Stimulated activated CD8-positive, alpha-beta memory T cell treated with anti-CD3 and anti-CD28 coated beads, Interleukin-15, amount 100 ng/mL, for 48 hours (primary cell): ENCODE results near the gene PPP2R2D.
"Not testable (repeated sequence)": the region's sequence is repeated elsewhere in the genome, so short reads cannot be mapped to it uniquely, and the experiment has no call there.

ENCODE experiments used
- DNase-seq, 2 donors: peaks; one replicate each; pipeline ENCODE4 v3.0.0-alpha.2; 2020; ENCODE audit warnings: low read depth in 2 of 2

PPP2R2D gene

DNA sequence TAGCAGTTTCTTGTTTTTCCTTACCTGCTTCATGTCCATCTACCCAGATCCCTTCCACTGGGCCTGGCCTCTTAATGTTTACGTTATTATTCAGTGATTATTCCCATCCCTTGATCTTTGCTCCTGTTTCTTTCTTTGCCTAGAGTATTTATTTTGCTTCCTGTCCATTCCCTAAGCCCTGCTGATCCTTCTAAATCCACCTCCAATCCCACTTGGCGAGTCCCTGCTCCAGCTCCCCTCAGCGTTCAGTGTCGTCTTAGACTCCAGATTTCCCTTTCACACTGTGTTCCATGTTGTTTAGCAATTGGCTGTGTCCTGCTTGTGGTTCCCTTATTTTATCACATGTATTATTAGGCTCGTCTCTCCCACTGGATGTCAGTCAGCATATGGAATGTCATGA is 7.3 kb downstream of the PPP2R2D start:
- no peak for DNase-seq

DNA sequence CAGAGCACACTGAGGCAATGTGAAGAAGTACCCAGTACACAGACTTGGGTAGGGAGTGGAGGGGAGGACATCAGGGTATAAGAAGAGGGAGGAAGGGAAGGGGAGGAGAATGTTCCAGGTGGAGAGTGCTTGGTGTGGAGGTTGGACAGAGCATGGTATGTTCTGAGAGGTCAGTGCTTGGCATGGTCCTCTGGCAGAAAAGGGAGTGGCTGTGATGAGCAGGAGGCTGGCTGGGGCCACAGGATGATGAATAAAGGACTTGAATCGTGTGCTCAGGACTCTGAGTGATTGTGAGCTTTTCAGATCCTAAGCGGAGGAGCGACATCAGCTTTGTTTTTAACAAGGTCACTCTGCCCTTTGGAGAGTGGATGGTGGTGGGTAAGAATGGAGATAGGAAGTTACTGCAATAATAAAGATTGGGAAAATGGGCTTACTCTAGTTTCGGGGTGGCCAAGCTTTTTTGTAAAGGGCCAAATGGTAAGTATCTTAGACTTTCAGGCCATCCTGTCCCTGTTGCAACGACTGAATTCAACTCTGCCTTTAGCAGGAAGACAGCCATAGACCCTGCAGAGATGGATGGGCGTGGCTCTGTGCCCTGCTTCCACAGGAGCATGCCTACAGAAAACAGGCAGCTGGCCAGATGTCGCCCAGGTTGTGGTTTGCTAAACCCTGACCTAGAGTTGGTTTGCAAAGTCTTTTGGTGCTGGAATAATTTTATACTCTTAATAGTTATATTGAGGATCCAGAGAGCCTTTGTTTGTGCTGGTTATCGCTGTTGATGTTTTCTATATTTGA is 8.4 kb downstream of the PPP2R2D start:
- DNase-seq, result no peak

DNA sequence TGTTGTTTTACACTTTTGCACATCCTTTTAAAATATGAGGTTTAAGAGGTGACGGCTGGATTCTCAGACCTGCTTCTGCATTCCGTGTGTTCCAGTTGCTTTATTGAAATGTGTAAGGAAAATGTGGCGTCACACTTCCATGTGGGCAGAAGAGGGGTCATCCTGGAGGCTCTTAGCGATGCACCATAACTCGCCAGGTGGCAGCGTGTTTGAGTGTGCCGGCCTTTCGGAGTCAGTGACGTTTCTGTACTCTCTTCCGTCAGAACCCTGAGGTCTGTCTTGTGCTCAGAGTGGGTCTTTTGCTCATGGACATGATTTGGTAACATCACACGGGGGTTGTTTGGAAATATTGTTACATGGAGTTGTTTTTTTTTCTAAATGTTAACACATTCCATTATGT is 9.1 kb downstream of the PPP2R2D start:
- no peak for DNase-seq

DNA sequence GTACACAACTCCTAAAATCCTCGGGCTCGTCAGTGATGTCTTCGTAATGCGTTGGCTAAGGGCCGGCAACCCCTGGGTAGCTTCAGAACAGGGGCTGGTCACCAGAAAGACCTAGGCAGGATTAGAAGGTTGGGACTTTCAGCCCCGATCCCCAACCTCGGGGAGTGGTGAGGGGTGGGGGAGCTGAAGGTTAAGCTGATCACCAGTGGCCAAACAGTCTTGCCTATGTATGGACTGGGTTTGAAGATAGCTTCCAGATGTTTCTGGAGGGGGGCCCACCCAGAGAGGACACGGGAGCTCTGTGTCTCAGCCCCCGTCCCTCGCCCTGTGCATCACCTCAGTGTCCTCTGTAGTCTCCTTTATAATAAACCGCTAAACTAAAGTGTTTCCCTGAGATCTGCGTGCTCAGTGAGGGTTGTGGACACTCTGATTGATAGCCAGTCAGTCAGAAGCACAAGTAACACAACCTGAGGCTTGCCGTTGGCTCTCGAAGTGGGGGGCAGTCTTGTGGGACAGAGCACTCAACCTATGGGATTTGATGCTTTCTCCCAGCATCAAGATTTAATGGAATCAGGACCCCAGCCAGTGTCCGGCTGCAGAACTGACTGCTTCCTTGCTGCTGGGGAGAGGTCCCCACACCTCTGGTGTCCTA is 10.0 kb downstream of the PPP2R2D start:
- no peak for DNase-seq

DNA sequence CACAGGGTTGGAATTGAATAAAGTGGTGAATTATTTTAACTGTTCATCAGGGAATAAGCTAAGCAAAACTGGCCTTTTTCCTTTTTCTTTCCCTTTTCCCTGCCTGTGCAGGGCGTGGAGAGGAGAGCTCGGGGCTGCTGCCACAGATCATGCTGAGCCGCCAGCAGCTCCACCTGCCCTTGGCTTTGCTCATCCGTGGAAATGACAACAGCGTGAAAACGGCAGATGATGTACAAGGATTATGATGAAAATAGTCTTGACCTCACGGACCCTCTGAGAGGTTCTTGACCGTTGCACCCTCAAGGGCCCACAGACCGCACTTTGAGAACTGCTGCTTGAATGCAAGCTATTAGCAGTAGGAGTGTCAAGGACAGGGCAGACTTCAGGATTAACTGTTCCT is 10.6 kb downstream of the PPP2R2D start:
- no peak for DNase-seq

DNA sequence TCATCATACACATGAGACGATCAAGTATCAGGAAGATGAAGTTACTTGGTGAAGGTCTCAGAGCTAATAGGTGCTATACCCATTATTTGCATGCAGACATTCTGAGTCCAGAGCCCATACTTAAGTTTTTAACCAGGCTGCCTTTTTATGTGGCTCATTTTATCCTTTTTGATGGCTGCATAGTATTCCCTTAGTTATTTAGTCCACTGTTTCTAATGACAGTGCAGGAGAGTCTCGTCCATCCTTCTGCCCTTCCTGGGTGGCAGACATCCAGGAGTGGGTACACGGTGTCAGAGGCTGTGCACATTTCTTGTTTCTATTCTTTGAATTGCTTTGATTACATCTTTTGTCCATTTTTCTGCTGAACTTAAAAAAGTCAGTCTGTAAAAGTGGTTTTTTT is 11.8 kb downstream of the PPP2R2D start:
- DNase-seq, result no peak

DNA sequence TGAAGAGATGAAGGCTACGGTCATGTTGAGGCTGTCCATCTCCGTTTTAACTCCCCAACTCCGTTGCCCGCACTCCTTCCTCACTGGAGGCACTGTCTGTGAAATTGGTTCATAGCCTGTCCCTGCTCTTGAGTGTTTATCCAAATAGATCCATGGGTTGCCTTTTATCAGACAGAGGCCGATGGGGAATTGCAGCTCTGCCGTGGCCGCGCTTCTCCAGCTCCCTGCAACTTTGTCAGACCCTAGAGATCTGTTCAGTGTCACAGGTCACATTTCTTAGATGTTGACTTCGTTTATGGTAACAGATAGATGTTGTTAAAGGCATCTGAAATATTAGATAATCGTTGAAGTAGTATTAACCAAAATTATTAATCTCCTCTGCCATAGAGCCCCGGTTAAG is 14.7 kb downstream of the PPP2R2D start:
- no peak for DNase-seq

DNA sequence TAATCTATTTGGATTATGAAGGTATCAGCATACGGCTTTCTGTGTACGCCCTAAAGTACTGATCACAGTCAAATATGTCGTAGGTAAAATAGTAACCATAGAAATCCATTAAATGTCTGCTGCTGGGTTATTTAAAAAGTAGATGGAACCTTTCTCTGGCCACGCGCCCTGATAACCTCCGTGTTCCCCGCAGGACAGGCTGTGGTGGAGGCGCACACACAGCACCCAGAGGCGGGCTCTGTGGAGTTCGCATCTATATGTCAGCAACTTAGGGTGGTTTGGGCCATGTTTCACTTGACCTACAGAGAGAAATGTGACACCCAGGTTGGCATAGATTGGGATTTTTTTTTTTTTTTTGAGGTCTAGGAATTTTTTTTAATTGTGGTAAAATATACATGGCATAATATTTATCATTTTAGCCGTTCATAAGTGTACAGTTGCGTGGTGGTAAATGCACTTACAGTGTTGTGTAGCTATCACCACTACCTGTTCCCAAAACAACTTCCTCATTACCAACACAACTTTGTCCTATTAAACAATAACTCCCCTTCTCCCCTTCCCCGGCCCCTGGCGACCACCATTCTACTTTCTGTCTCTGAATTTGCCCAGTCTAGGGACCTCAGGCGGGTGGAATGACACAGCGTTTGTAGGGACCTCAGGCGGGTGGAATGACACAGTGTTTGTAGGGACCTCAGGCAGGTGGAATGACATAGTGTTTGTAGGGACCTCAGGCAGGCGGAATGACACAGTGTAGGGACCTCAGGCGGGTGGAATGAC is 15.4 kb downstream of the PPP2R2D start:
- no peak for DNase-seq

DNA sequence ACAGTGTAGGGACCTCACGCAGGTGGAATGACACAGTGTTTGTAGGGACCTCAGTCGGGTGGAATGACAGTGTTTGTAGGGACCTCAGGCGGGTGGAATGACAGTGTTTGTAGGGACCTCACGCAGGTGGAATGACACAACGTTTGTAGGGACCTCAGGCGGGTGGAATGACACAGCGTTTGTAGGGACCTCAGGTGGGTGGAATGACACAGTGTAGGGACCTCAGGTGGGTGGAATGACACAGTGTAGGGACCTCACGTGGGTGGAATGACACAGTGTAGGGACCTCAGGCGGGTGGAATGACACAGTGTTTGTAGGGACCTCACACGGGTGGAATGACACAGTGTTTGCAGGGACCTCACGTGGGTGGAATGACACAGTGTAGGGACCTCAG is 16.0 kb downstream of the PPP2R2D start:
- DNase-seq, result not testable (repeated sequence)

DNA sequence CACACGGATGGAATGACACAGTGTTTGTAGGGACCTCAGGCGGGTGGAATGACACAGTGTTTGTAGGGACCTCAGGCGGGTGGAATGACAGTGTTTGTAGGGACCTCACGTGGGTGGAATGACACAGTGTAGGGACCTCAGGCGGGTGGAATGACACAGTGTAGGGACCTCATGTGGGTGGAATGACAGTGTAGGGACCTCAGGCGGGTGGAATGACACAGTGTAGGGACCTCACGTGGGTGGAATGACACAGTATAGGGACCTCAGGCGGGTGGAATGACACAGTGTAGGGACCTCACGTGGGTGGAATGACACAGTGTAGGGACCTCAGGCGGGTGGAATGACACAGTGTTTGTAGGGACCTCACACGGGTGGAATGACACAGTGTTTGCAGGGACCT is 16.7 kb downstream of the PPP2R2D start:
- DNase-seq, result not testable (repeated sequence)

DNA sequence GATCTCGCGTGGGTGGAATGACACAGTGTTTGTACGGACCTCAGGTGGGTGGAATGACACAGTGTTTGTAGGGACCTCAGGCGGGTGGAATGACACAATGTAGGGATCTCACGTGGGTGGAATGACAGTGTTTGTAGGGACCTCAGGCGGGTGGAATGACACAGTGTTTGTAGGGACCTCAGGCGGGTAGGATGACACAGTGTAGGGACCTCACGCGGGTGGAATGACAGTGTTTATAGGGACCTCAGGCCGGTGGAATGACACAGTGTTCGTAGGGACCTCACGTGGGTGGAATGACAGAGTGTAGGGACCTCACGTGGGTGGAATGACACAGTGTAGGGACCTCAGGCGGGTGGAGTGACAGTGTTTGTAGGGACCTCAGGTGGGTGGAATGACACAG is 18.7 kb downstream of the PPP2R2D start:
- not testable (repeated sequence) for DNase-seq

DNA sequence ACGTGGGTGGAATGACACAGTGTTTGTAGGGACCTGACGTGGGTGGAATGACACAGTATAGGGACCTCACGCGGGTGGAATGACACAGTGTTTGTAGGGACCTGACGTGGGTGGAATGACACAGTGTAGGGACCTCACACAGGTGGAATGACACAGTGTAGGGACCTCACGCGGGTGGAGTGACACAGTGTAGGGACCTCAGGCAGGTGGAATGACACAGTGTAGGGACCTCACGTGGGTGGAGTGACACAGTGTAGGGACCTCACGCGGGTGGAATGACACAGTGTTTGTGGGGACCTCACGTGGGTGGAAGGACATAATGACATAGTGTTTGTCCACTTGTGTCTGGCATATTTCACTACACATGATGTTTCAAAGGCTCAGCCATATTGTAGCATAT is 19.3 kb downstream of the PPP2R2D start:
- DNase-seq, result no peak

DNA sequence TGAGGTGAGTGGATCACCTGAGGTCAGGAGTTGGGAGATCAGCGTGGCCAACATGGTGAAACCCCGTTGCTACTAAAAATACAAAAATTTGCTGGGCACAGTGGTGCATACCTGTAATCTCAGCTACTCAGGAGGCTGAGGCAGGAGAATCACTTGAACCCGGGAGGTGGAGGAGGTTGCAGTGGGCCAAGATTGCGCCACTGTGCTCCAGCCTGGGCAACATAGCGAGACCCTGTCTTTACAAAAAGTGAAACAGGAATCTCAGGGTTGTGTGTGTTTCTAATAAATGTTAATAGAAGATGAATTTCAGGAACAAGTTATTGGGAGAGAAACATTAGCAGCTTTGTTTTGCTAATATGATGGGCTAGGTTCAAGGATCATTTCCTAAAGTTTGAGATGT is 19.9 kb downstream of the PPP2R2D start:
- no peak for DNase-seq

DNA sequence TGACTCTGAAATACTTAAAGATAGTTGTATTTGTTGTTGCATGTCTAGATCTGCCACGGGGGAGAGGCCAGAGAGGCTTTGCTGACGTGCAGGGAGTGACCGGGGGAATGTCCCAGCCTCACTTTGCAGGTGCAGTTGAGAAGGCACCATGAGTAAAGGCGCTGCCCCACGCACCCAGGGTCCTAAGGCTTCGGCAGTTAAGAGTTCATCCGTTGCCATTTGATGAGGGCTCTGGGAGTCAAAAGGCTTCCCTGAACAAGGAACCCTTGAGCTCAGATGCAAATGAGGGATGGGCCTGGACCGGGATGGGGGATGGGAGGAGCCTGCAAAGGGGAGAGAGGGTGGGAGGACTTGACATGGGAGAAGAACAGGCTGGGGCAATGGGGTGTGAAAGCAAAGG is 20.4 kb downstream of the PPP2R2D start:
- no peak for DNase-seq

DNA sequence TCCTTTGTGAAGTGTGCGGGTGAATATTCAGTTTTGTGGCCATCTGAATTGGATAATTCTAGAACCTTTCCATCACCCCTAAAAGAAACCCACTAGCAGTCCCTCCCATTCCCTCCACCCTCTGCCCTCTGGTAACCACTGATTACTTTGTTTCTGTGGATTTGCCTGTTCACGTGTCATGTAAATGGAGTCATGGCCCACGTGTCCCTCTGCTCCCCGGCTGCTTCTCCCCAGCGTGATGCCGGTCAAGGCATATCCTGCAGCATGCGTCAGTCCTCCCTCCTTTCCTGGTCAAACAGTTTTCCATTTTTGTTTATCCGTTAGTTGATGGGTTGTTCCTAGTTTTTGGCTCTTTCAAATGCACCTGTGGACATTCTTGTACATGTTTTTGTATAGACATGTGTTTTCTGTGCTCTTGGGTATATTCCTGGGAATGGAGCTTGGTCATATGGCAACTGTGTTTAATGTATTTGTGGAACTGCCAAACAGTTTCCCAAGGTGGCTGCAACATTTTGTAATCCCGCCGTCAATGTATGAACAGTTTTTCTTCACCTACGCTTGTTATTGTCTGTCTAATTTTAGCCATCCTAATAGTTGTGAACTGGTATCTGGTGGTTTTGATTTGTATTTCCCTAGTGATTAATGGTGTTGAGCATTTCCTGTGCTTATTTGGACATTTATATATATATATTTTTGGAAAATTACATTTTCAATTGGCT is 22.4 kb downstream of the PPP2R2D start:
- DNase-seq, result no peak

DNA sequence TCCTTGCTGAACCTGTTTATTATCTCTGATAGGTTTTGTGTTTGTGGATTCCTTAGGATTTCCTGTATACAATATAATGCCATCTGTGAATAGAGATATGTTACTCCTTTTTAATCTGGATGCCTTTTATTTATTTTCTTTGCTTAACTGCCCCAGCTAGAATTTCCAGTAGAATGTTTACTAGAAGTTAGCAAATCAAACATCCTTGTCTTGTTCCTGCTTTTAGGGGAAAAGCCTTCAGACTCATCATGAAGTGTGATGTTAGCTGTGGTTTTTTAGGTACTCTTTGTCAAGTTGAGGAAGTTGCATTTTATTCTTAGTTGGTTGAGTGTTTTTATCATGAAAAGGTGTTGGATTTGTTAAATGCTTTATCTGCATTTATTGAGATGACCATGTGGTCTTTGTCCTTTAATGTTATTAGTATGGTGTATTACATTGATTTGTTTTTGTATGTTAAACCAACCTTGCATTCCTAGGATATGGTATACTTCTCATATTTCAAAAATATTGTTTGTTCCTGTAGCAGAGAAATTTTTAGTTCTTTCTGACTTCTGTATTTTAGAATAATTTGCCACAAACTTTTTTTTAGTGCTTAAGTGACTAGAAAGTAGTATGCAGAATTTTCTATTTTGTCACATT is 24.3 kb downstream of the PPP2R2D start:
- no peak for DNase-seq

DNA sequence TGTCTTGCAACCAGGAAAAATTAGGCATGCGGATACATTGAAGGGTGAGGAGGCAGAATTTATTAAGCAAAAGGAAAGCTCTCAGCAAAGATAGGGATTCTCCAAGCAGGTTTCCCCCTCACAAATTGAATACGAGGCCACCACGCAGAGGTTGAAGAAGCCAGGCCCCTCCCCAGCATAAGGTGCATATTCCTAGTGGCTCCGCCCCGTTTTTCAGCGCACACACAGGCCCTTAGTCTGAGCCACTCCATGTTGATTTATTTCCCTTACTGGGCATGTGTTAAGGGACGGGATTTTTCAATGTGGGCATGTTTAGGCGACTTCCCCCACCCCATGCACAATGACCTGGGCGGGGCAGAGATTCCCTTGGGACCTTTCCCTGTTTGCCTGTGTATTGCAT is 24.9 kb downstream of the PPP2R2D start:
- no peak for DNase-seq

DNA sequence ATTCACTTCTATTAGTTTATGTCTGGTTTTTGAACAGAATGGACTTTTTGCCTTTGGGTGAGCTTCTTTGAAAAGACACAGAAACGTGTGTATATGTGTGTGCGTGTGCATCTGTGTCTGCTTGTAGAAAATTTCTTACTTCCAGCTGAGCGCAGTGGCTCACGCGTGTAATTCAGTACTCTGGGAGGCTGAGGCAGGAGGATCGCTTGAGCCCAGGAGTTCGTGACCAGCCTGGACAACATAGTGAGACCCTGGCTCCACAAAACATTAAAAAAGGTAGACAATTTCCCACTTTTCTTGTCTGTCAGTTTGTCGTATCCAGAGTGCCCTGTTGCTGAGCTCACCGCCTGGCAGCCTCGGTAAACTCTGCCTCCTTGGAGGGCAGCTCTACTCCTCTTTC is 25.4 kb downstream of the PPP2R2D start:
- DNase-seq, result no peak

DNA sequence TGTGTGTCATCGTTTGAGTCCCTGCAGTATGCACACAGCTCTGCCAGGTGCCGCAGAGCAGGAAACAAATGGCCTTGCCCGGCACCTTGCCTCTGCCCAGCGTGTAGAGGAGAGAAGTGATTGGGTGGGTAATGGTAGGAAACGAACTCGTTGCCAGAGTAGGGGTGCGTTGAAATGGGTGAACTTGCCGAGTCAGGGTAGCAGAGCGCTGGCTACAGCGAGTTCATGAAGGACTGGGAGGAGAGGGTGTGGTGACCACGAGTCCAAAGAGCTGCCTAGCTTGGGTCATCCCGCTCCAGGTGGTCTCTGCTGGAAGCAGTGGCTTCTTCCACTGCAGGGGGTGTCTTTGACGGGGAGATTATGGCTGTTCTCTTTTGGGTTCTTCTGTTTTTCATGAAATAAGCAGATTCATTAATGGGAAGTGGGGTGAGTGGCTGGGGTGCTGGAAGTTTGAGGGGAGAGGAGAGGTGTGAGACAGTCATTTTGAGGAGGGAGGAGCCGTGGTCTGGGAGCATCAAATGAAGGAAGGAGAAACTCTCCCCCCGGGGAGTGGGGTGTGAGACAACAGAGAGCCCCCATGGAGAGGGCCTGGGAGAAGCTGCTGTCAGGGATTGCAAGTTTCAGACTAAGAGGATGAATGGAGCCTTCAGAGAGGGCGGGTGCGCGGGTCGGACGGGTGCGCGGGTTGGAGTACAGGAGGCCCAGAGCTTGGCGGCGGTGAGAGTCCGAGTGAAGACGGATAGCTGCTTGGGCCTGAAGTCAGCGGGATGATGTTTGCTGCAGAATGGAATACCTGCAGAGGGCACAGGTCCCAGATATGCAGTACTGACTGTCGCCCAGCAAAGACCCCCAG is 26.2 kb downstream of the PPP2R2D start:
- no peak for DNase-seq

DNA sequence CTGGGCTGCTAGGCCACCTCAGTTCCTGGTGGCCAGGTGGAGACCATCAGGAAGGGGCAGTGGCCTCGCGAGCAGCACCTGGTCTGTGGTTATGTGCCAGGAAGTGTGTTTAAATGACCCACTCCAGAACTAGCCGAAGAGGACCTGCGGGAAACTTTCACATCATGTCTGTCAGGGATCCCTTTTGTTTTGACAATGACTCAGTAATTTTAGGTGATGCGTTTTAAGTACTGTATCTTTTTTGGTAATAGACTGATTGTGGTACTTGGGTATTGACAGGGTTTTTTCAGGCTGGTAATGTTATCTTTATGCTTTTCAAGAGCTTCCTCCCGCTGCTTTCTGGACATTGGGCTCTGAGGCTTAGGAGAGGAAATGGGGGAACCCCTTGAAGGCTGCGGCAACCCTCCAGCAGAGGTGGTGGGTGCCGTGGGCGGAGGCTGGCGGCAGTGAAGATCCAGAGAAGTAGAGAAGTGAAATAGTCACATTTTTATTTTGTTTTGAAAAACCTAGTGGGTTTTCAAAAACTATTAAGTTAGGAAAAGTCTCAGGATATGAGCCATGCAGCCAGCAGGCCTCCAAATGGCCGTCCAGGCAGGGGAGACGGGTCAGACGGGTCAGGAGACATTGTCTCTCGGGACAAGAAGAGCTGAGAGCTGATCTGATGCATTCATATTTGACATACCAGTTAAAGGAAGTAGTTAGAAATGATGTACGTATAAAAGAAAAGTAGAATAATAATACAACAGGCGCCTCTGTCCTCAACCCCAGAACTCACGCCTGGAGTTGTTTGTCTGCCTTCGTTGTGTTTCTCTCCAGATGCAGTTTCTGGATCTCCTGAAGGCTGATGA is 27.7 kb downstream of the PPP2R2D start:
- peak; percentile 58 to 71 for DNase-seq
